ENCODE measurements around the gene TOR4A. TPM values are rescaled to one million over a fixed set of nuclear protein-coding genes. Genes with fewer than 3 reads are reported as not detected.

The TOR4A gene
- polyA plus RNA-seq, 2 of the 4 experiments (the other 2 are of a cell fraction): 9.8 to 18.6 TPM

DNA sequence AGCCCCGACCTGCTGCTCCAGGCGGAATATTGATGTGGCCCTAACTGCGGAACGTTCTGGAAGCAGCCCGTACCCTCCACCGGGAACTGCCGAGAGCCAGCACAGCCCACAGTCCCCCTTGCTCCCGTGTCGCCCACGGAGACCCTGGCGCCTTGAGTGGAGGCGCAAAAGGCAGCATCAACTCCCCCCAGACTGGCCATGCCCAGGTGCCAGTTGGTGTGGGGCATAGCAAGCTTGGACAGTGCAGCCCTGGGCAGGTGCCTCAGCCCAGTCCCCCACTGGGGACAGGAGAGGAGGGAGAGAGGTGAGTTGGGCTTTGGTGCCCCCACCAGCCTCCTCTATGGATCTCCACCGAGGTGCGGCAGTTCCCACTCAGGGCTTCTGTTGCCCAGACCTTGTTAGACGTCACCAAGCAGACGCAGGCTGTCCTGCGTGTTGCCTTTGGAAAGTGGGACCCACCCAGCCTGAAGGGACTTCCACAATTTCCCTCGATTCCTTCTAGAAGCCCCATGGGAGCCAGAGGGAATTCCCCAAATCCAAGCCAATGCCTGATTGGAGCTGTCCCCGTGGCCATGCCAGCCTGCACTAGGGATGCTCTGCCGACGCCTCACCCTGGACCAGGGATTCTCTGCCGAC, 44.3 kb downstream of the TOR4A start (continued):
- TF ChIP-seq, protein P1, sequence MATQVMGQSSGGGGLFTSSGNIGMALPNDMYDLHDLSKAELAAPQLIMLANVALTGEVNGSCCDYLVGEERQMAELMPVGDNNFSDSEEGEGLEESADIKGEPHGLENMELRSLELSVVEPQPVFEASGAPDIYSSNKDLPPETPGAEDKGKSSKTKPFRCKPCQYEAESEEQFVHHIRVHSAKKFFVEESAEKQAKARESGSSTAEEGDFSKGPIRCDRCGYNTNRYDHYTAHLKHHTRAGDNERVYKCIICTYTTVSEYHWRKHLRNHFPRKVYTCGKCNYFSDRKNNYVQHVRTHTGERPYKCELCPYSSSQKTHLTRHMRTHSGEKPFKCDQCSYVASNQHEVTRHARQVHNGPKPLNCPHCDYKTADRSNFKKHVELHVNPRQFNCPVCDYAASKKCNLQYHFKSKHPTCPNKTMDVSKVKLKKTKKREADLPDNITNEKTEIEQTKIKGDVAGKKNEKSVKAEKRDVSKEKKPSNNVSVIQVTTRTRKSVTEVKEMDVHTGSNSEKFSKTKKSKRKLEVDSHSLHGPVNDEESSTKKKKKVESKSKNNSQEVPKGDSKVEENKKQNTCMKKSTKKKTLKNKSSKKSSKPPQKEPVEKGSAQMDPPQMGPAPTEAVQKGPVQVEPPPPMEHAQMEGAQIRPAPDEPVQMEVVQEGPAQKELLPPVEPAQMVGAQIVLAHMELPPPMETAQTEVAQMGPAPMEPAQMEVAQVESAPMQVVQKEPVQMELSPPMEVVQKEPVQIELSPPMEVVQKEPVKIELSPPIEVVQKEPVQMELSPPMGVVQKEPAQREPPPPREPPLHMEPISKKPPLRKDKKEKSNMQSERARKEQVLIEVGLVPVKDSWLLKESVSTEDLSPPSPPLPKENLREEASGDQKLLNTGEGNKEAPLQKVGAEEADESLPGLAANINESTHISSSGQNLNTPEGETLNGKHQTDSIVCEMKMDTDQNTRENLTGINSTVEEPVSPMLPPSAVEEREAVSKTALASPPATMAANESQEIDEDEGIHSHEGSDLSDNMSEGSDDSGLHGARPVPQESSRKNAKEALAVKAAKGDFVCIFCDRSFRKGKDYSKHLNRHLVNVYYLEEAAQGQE (IDR thresholded peaks at IDR 0.05): no peak
- TF ChIP-seq SREBF2 (IDR thresholded peaks at IDR 0.05) (no peak), PHF8 (IDR thresholded peaks at IDR 0.05; ENCODE audit: borderline replicate concordance, low read depth) (no peak)

GRCh38 chr9:137323531-137324331, 46.2 kb downstream of the TOR4A start:
- H3K27ac ChIP-seq: no peak overlapping the region
- peaks cover 6% of the 10 kb centered on the region; the same call in 2 of the 3 replicates for H3K9me3 ChIP-seq
- 73% methylated on average over 16 of the region's 37 CpGs for WGBS (ENCODE audit: missing lambda C conversion rate)
- TF ChIP-seq MAFK (IDR thresholded peaks at IDR 0.05; ENCODE audit: partially characterized antibody): no peak
- TF ChIP-seq TFCP2L1 (CRISPR knock-in tag; IDR thresholded peaks at IDR 0.05): no peak
- no peak for TF ChIP-seq RAD21 (conservative IDR thresholded peaks at IDR 0.05 in 1 of 2, IDR thresholded peaks at IDR 0.05 in 1 of 2)
- no peak for DNase-seq (ENCODE audit: low read depth in 1 of 2, low spot score in 1 of 2)
- POLR2A ChIA-PET: no interaction called here
- H3K4me2 ChIP-seq: no peak overlapping the region
- CTCF ChIA-PET: interaction anchor here (0.7 to 1.4 kb wide), 4 partner anchors 14 to 100 kb away, joined by 3 to 4 read pairs (median 4); partner anchors contain the start of gene NRARP
- FAIRE-seq: no peak
- H3K4me1 ChIP-seq: no peaks in the 10 kb centered on the region
- no peak overlapping the region for H3K4me3 ChIP-seq
- peak; percentile 10 to 22; a peak in 2 of 6 replicates for ATAC-seq

DNA sequence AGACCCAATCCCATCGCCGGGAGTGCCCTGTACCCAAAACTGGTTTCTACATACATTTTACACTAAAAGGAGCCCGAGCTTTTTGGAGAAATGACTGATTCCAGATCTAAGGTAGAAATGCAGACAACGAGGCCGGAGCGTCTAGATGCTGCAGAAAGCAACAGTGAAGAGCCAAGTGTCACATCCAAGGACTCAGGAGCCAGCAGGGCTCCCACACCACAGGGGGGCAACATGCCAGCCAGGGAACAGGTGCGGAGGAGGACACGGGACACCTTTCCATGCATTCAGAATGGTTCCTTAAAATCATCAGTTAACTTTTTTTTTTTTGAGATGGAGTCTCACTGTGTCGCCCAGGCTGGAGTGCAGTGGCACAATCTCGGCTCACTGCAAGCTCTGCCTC, 47.6 kb downstream of the TOR4A start:
- H3K9me3 ChIP-seq: peaks cover 6% of the 10 kb centered on the region; the same call in 2 of the 3 replicates
- ATAC-seq (no peak), DNase-seq (ENCODE audit: low read depth in 1 of 2, low spot score in 1 of 2) (no peak), FAIRE-seq (no peak)
- H3K27ac ChIP-seq: no peak overlapping the region
- no peak overlapping the region for H3K4me3 ChIP-seq
- no peak overlapping the region for H3K4me2 ChIP-seq
- CTCF ChIA-PET: interaction anchor here (0.6 to 2.4 kb wide), 5 partner anchors 23 to 144 kb away, joined by 3 to 9 read pairs (median 4); partner anchors contain the start of gene NRARP
- 71% methylated on average over 10 of the region's 10 CpGs for WGBS (ENCODE audit: missing lambda C conversion rate)
- POLR2A ChIA-PET: no interaction called here
- no peaks in the 10 kb centered on the region for H3K4me1 ChIP-seq
- no peak for TF ChIP-seq USF2 (IDR thresholded peaks at IDR 0.05)
- TF ChIP-seq, protein P2, sequence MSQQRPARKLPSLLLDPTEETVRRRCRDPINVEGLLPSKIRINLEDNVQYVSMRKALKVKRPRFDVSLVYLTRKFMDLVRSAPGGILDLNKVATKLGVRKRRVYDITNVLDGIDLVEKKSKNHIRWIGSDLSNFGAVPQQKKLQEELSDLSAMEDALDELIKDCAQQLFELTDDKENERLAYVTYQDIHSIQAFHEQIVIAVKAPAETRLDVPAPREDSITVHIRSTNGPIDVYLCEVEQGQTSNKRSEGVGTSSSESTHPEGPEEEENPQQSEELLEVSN (IDR thresholded peaks at IDR 0.05; ENCODE audit: borderline replicate concordance, low read depth): no peak
- TF ChIP-seq FOSL2 (IDR thresholded peaks at IDR 0.05): no peak
- TF ChIP-seq FOSL2 (CRISPR knock-in tag; IDR thresholded peaks at IDR 0.05): no peak
- TF ChIP-seq, protein P1 (IDR thresholded peaks at IDR 0.05): no peak
- TF ChIP-seq ESRRA (IDR thresholded peaks at IDR 0.05; ENCODE audit: borderline replicate concordance, low read length): no peak
- TF ChIP-seq HEYL (CRISPR knock-in tag; IDR thresholded peaks at IDR 0.05): no peak
- TF ChIP-seq CHD2 (IDR thresholded peaks at IDR 0.05; ENCODE audit: low read length, partially characterized antibody): no peak
- no peak for TF ChIP-seq ZNF302 (CRISPR knock-in tag; IDR thresholded peaks at IDR 0.05)
- no peak for TF ChIP-seq POLR2AphosphoS2 (conservative IDR thresholded peaks at IDR 0.05; ENCODE audit: low read length)
- no peak for TF ChIP-seq HOXA7 (CRISPR knock-in tag; IDR thresholded peaks at IDR 0.05)
- no peak for TF ChIP-seq PHF8 (IDR thresholded peaks at IDR 0.05; ENCODE audit: borderline replicate concordance, low read depth)
- TF ChIP-seq MAFK (IDR thresholded peaks at IDR 0.05; ENCODE audit: partially characterized antibody): no peak
- no peak for TF ChIP-seq EHF (CRISPR knock-in tag; IDR thresholded peaks at IDR 0.05)
- no peak for TF ChIP-seq KDM5A (IDR thresholded peaks at IDR 0.05)
- no peak for TF ChIP-seq HOXB5 (CRISPR knock-in tag; IDR thresholded peaks at IDR 0.05)
- no peak for TF ChIP-seq ZFP36 (IDR thresholded peaks at IDR 0.05; ENCODE audit: borderline replicate concordance, partially characterized antibody)
- TF ChIP-seq HMGXB4 (CRISPR knock-in tag; IDR thresholded peaks at IDR 0.05; ENCODE audit: borderline replicate concordance): no peak
